ENCODE results near the gene TMBIM4.

GRCh38 chr12:66144791-66145754 is 24.7 kb downstream of the TMBIM4 start:
- peak; percentile 89 for TF ChIP-seq CTCF (conservative IDR thresholded peaks at IDR 0.05)
- TF ChIP-seq ZFX (IDR thresholded peaks at IDR 0.05), result no peak

Measured in C4-2B (cell line).